Heart left ventricle (tissue), 13 donors: ENCODE measurements around the gene ATP13A4.

Source experiments
- POLR2A ChIP-seq, 2 donors: fragments of 450-650 bp; IDR thresholded peaks; one replicate each; pipeline ENCODE4 v1.6.1; 2017; ENCODE audit warnings: antibody characterized with exemption in 2 of 2, mild to moderate bottlenecking in 2 of 2, moderate library complexity in 2 of 2
- TF ChIP-seq, protein P1 (sequence below), 12 donors: fragments of 200-600 bp; sonication (generic) in 4 of 12; IDR thresholded peaks; one replicate each; pipeline versions ENCODE4 v1.5.0 to v1.8.0; 2018 to 2022; ENCODE audit warnings: antibody characterized with exemption in 12 of 12, mild to moderate bottlenecking in 5 of 12
- donor health status: ischemic (EF 13 %, LVEDD 7.1; RV severe dilation, severe dysfunction).
- donor health status: DM: no; HTN: yes; CAD: no.
- donor health status: DM: no; HTN: no; CAD: no.
- donor health status: ischemic (EF 25% LVEDD 6.9; RV normal size, moderate dysfunction).
- donor health status: ischemic (EF 25% LVEDD 5.7; RV mildly dilated, moderate dysfunction).
- donor health status: ischemic (EF 35%, LVEDD 5.7; RV mildly dilated, moderate dysfunction).
- donor health status: nonischemic (EF 11% LVEDD 7.7; RV severe dilation, severe dysfunction).
- donor health status: DM: yes; HTN: yes; CAD: no.
- donor health status: PGD.
- donor health status: ischemic (EF 29% LVEDD 5.4; RV normal size, mild dysfunction).
- donor health status: nonischemic (EF 23%, LVEDD 6.1; RV moderate dilation, normal function).

GRCh38 chr3:193572426-193572908 lies 17.8 kb upstream of the ATP13A4 start:
- TF ChIP-seq, protein P1, sequence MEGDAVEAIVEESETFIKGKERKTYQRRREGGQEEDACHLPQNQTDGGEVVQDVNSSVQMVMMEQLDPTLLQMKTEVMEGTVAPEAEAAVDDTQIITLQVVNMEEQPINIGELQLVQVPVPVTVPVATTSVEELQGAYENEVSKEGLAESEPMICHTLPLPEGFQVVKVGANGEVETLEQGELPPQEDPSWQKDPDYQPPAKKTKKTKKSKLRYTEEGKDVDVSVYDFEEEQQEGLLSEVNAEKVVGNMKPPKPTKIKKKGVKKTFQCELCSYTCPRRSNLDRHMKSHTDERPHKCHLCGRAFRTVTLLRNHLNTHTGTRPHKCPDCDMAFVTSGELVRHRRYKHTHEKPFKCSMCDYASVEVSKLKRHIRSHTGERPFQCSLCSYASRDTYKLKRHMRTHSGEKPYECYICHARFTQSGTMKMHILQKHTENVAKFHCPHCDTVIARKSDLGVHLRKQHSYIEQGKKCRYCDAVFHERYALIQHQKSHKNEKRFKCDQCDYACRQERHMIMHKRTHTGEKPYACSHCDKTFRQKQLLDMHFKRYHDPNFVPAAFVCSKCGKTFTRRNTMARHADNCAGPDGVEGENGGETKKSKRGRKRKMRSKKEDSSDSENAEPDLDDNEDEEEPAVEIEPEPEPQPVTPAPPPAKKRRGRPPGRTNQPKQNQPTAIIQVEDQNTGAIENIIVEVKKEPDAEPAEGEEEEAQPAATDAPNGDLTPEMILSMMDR (IDR thresholded peaks at IDR 0.05), result peak; percentile 56 to 87 (median 74)
- TF ChIP-seq POLR2A (IDR thresholded peaks at IDR 0.05), result no peak
